PC-9 (cell line): ENCODE measurements around the gene LCE1D.
A peak's percentile ranks its signal among the peaks of the same experiment; 100 is the strongest.

Experiments
- CTCF ChIP-seq: fragments of 200-600 bp; sonication (generic); conservative IDR thresholded peaks from 2 replicates; pipeline ENCODE4 v1.6.1; 2017; ENCODE audit warnings: mixed run types, antibody characterized with exemption, mild to moderate bottlenecking, moderate library complexity
- EZH2 ChIP-seq: fragments of 200-600 bp; sonication (generic); IDR thresholded peaks from 2 replicates; pipeline ENCODE4 v1.8.0; 2017; ENCODE audit warnings: antibody characterized with exemption, low read depth

DNA sequence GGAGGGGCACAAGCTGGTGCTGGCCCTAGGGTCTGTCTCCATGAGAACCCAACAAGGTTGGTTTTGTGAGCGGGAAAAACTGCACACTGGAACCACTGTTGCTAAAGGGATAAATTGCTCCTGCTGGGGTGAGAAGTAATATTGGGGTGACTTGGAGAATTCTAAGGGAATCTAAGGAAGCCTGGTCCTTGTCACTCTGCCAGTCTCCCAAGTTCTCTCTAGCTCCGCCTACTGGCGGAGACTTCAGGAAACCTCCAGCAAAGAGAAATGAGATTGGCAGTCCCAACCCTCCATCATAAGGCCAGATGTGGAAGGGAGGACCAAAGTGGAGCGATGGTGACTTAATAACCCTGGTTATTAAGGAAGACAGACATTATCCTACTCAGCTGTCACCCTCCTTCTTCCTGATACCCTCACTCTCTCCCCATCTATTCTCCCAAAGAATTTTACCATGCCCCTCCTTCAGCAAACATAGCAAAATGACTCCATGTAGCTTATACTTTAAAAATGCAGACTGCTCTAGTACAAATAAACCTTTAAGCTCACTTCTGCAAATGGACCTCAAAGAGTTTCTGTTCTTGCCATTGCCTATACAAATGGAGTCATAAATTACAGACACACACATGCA lies 18.9 kb upstream of the LCE1D start:
- TF ChIP-seq CTCF = peak; percentile 50; the same call in 1 of the 2 replicates
- TF ChIP-seq EZH2 = no peak
